Suprapubic skin (tissue), 4 donors: Measurements from ENCODE around the gene CLASP1.

Experiments
- CTCF ChIP-seq, 2 donors: fragments of 200-600 bp in 1 of 2; fragments of 450-650 bp in 1 of 2; sonication (generic) in 1 of 2; IDR thresholded peaks; one replicate each; pipeline ENCODE4 v1.5.1; 2016 to 2019; ENCODE audit warnings: antibody characterized with exemption in 2 of 2, mild to moderate bottlenecking in 1 of 2, moderate library complexity in 1 of 2
- EP300 ChIP-seq: sonication (generic); formaldehyde crosslinking; IDR thresholded peaks from one replicate; pipeline ENCODE4 v1.6.1; 2017; ENCODE audit warnings: antibody characterized with exemption
- POLR2A ChIP-seq, 2 donors: fragments of 450-650 bp; IDR thresholded peaks; one replicate each; pipeline ENCODE4 v1.6.1; 2017; ENCODE audit warnings: antibody characterized with exemption in 2 of 2, mild to moderate bottlenecking in 2 of 2, moderate library complexity in 2 of 2
- POLR2AphosphoS5 ChIP-seq, 3 donors: sonication (generic); formaldehyde crosslinking; IDR thresholded peaks; one replicate each; pipeline ENCODE4 v1.6.1; 2017; ENCODE audit warnings: antibody characterized with exemption in 3 of 3

GRCh38 chr2:121583555-121583954 is 65.7 kb downstream of the CLASP1 start:
- no peak for TF ChIP-seq EP300
- no peak for TF ChIP-seq POLR2A (IDR thresholded peaks at IDR 0.05)
- TF ChIP-seq CTCF (IDR thresholded peaks at IDR 0.05) = no peak
- no peak for TF ChIP-seq POLR2AphosphoS5 (IDR thresholded peaks at IDR 0.05)
